ENCODE data around the gene LUC7L3.

LUC7L3 gene

GRCh38 chr17:50785946-50786570 lies 66.7 kb downstream of the LUC7L3 start:
- H3K27ac ChIP-seq (ENCODE audit: low read length): no peak overlapping the region
- no peak overlapping the region for H3K4me2 ChIP-seq (ENCODE audit: low read depth, low read length)
- no peak overlapping the region for H3K4me3 ChIP-seq (ENCODE audit: low read length)
- TF ChIP-seq CTCF (IDR thresholded peaks at IDR 0.05; ENCODE audit: low read length) (no peak), EZH2phosphoT487 (IDR thresholded peaks at IDR 0.05; ENCODE audit: low read length) (no peak), EZH2 (optimal IDR thresholded peaks at IDR 0.05; ENCODE audit: low read depth, low read length) (no peak)
- H3K9me3 ChIP-seq (replicated peaks; ENCODE audit: insufficient read depth, low read length): no peaks in the 10 kb centered on the region
- no peaks in the 10 kb centered on the region for H3K9me2 ChIP-seq (replicated peaks; ENCODE audit: insufficient read depth, low read length)
- H4K20me1 ChIP-seq (ENCODE audit: insufficient read depth, low read length): no peaks in the 10 kb centered on the region
- peaks cover 8% of the 10 kb centered on the region for H3K4me1 ChIP-seq (ENCODE audit: low read length)
- H3K27me3 ChIP-seq (replicated peaks; ENCODE audit: insufficient read depth, low read length): no peaks in the 10 kb centered on the region
- no peak overlapping the region for H3K9ac ChIP-seq (ENCODE audit: low read length)
- H3F3A ChIP-seq (ENCODE audit: insufficient read depth, low read length): no peaks in the 10 kb centered on the region
- H3K36me3 ChIP-seq (replicated peaks; ENCODE audit: insufficient read depth, low read length): no peaks in the 10 kb centered on the region
- no peak for DNase-seq
- H3K79me2 ChIP-seq (ENCODE audit: low read length): no peaks in the 10 kb centered on the region
- H2AFZ ChIP-seq (ENCODE audit: low read length): no peak overlapping the region

DNA sequence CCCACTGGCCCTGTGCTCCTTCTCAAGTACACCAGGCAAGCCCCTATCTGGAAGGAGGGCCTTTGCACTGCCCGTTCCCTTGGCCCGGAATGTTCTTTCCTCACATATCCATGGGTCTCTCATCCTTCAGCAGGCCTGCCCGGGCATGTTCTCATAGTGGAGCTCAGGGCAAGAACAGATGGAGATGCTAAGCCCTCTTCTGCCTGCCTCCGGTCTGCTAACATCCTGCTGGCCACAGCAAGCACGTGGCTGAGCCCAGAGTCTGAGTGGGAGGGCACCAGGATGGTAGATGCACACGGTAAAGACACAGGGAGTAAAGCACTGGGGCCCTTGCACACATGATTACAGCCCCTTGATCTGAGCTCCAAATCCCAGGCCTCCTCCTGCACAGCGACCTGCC lies 67.7 kb downstream of the LUC7L3 start:
- H3K9ac ChIP-seq (ENCODE audit: low read length): no peak overlapping the region

GRCh38 chr17:50790618-50791017 lies 71.2 kb downstream of the LUC7L3 start:
- Histone ChIP-seq H3K79me2 (ENCODE audit: low read length) (no peaks in the 10 kb centered on the region), H3K27me3 (replicated peaks; ENCODE audit: insufficient read depth, low read length) (no peaks in the 10 kb centered on the region), H3K9ac (ENCODE audit: low read length) (no peak overlapping the region), H3K4me2 (ENCODE audit: low read depth, low read length) (no peak overlapping the region), H3K4me1 (ENCODE audit: low read length) (peaks cover 8% of the 10 kb centered on the region), H3K36me3 (replicated peaks; ENCODE audit: insufficient read depth, low read length) (no peaks in the 10 kb centered on the region), H2AFZ (ENCODE audit: low read length) (no peak overlapping the region), H3K9me2 (replicated peaks; ENCODE audit: insufficient read depth, low read length) (no peaks in the 10 kb centered on the region), H3K27ac (ENCODE audit: low read length) (no peak overlapping the region), H3K4me3 (ENCODE audit: low read length) (no peak overlapping the region), H4K20me1 (ENCODE audit: insufficient read depth, low read length) (no peaks in the 10 kb centered on the region), H3F3A (ENCODE audit: insufficient read depth, low read length) (no peaks in the 10 kb centered on the region), H3K9me3 (replicated peaks; ENCODE audit: insufficient read depth, low read length) (no peaks in the 10 kb centered on the region)
- no peak for DNase-seq
- TF ChIP-seq EZH2phosphoT487 (IDR thresholded peaks at IDR 0.05; ENCODE audit: low read length) (no peak), EZH2 (optimal IDR thresholded peaks at IDR 0.05; ENCODE audit: low read depth, low read length) (no peak), CTCF (IDR thresholded peaks at IDR 0.05; ENCODE audit: low read length) (no peak)

More for the DNA sequence above, 67.7 kb downstream of the LUC7L3 start:
- H3K9me2 ChIP-seq (replicated peaks; ENCODE audit: insufficient read depth, low read length): no peaks in the 10 kb centered on the region
- H2AFZ ChIP-seq (ENCODE audit: low read length): peak overlapping the region; percentile 12; the same call in 1 of the 2 replicates
- DNase-seq: no peak
- H4K20me1 ChIP-seq (ENCODE audit: insufficient read depth, low read length): no peaks in the 10 kb centered on the region
- no peaks in the 10 kb centered on the region for H3K27me3 ChIP-seq (replicated peaks; ENCODE audit: insufficient read depth, low read length)
- no peaks in the 10 kb centered on the region for H3K36me3 ChIP-seq (replicated peaks; ENCODE audit: insufficient read depth, low read length)
- H3K79me2 ChIP-seq (ENCODE audit: low read length): no peaks in the 10 kb centered on the region
- no peak overlapping the region for H3K27ac ChIP-seq (ENCODE audit: low read length)
- no peaks in the 10 kb centered on the region for H3F3A ChIP-seq (ENCODE audit: insufficient read depth, low read length)
- TF ChIP-seq EZH2phosphoT487 (IDR thresholded peaks at IDR 0.05; ENCODE audit: low read length): no peak
- TF ChIP-seq EZH2 (optimal IDR thresholded peaks at IDR 0.05; ENCODE audit: low read depth, low read length): no peak
- TF ChIP-seq CTCF (IDR thresholded peaks at IDR 0.05; ENCODE audit: low read length): no peak
- no peak overlapping the region for H3K4me3 ChIP-seq (ENCODE audit: low read length)
- H3K4me2 ChIP-seq (ENCODE audit: low read depth, low read length): no peak overlapping the region
- no peaks in the 10 kb centered on the region for H3K9me3 ChIP-seq (replicated peaks; ENCODE audit: insufficient read depth, low read length)
- H3K4me1 ChIP-seq (ENCODE audit: low read length): peaks cover 8% of the 10 kb centered on the region

Measured in MM.1S (cell line).